ENCODE results near the gene SYT6.
A peak's percentile ranks its signal among the peaks of the same experiment; 100 is the strongest.

SYT6 gene

DNA sequence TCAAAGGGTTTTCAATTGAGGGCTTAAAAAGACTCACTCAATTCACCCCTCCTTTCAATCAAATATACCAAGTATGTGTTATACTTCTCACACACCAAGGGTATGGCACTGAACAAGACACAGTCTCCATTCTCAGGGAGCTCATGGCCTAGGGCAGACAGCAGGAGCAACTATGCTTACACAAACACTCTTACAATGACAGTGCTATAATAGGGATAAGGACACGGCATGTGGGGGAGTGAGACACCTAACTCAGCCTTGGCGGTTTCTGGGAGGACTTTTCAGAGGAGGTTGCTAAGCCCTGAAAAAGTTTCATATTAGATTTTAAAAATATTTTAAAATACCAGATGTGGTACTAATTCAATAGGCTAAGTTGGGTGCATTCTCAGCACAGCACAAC, 22.7 kb upstream of the SYT6 start:
- H3K36me3 ChIP-seq (ENCODE audit: control insufficient read depth, insufficient read depth, low read length, severe bottlenecking): no peaks in the 10 kb centered on the region
- peaks cover 30% of the 10 kb centered on the region for H3K27me3 ChIP-seq (replicated peaks; ENCODE audit: control insufficient read depth, insufficient read depth, low read length)

DNA sequence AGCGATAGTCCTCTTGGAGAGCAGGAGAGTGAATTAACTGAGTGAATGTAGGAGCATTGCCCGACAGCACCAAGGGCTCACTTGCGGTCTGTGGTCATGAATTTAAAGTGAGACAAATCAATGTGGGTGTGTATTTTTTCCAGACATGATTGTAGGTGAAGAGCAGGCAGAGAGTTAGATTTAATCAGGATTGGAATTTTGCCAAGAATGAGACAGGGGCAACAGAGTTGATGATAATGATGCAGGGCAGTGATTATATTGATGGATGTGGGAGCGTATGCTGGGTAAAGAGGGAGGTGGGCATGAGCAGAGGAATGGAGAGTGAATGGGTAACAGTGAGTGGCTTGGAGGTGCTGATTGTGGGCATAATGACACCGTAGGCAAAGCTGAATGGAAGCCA, 20.0 kb upstream of the SYT6 start:
- H3K9me3 ChIP-seq (ENCODE audit: control insufficient read depth, low read length): peaks cover 12% of the 10 kb centered on the region
- peaks cover 20% of the 10 kb centered on the region for H3K27me3 ChIP-seq (replicated peaks; ENCODE audit: control insufficient read depth, insufficient read depth, low read length)
- H3K9ac ChIP-seq (ENCODE audit: low read length): no peak overlapping the region
- DNase-seq (ENCODE audit: low read depth): no peak
- no peak overlapping the region for H3K4me3 ChIP-seq (ENCODE audit: low read length)
- H3K36me3 ChIP-seq (ENCODE audit: control insufficient read depth, insufficient read depth, low read length, severe bottlenecking): no peaks in the 10 kb centered on the region
- H3K4me1 ChIP-seq (ENCODE audit: control insufficient read depth, insufficient read depth, low read length): no peaks in the 10 kb centered on the region

More for the DNA sequence above, 22.7 kb upstream of the SYT6 start:
- H3K4me1 ChIP-seq (ENCODE audit: control insufficient read depth, insufficient read depth, low read length): no peaks in the 10 kb centered on the region
- DNase-seq (ENCODE audit: low read depth): no peak
- no peak overlapping the region for H3K9ac ChIP-seq (ENCODE audit: low read length)
- H3K4me3 ChIP-seq (ENCODE audit: low read length): no peak overlapping the region
- H3K9me3 ChIP-seq (ENCODE audit: control insufficient read depth, low read length): peaks cover 12% of the 10 kb centered on the region

- Histone ChIP-seq H3K27me3 (replicated peaks; ENCODE audit: control insufficient read depth, insufficient read depth, low read length) (peaks cover 35% of the 10 kb centered on the region), H3K9ac (ENCODE audit: low read length) (no peak overlapping the region), H3K9me3 (ENCODE audit: control insufficient read depth, low read length) (peaks cover 12% of the 10 kb centered on the region), H3K4me3 (ENCODE audit: low read length) (no peak overlapping the region), H3K36me3 (ENCODE audit: control insufficient read depth, insufficient read depth, low read length, severe bottlenecking) (no peaks in the 10 kb centered on the region), H3K4me1 (ENCODE audit: control insufficient read depth, insufficient read depth, low read length) (no peaks in the 10 kb centered on the region)
- no peak for DNase-seq (ENCODE audit: low read depth)
These were observed 15.8 kb upstream of the SYT6 start for GRCh38 chr1:114169509-114169908.

- Histone ChIP-seq H3K36me3 (ENCODE audit: control insufficient read depth, insufficient read depth, low read length, severe bottlenecking) (no peaks in the 10 kb centered on the region), H3K27me3 (replicated peaks; ENCODE audit: control insufficient read depth, insufficient read depth, low read length) (peaks cover 32% of the 10 kb centered on the region), H3K4me1 (ENCODE audit: control insufficient read depth, insufficient read depth, low read length) (no peaks in the 10 kb centered on the region), H3K4me3 (ENCODE audit: low read length) (no peak overlapping the region), H3K9me3 (ENCODE audit: control insufficient read depth, low read length) (peaks cover 2% of the 10 kb centered on the region), H3K9ac (ENCODE audit: low read length) (no peak overlapping the region)
- no peak for DNase-seq (ENCODE audit: low read depth)
These were observed 13.6 kb upstream of the SYT6 start for GRCh38 chr1:114167226-114167625.

GRCh38 chr1:114164840-114165543, 11.3 kb upstream of the SYT6 start:
- no peak overlapping the region for H3K4me3 ChIP-seq (ENCODE audit: low read length)
- no peak for DNase-seq (ENCODE audit: low read depth)
- no peaks in the 10 kb centered on the region for H3K9me3 ChIP-seq (ENCODE audit: control insufficient read depth, low read length)
- H3K36me3 ChIP-seq (ENCODE audit: control insufficient read depth, insufficient read depth, low read length, severe bottlenecking): no peaks in the 10 kb centered on the region
- peaks cover 45% of the 10 kb centered on the region for H3K27me3 ChIP-seq (replicated peaks; ENCODE audit: control insufficient read depth, insufficient read depth, low read length)
- H3K9ac ChIP-seq (ENCODE audit: low read length): no peak overlapping the region
- no peaks in the 10 kb centered on the region for H3K4me1 ChIP-seq (ENCODE audit: control insufficient read depth, insufficient read depth, low read length)

DNA sequence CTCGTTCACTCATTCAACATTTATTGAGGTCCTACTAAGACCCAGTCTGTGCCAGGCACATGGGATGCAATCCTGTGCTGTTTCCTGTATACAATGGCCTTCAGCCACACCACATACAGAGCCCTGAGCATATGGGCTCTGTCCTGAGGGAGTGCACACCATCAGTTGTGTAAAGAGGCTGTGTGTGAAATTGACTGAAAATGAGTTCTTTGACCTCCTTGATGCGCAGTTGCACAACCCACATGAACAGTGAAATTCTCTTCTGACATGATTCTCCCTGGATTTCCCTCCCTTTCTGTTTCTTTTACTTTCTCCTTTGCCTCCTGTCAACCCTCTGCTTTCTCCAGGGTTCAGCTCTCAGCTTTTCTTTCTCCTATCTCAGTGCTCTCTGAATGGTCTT, 6.3 kb upstream of the SYT6 start:
- H3K27me3 ChIP-seq (replicated peaks; ENCODE audit: control insufficient read depth, insufficient read depth, low read length): peaks cover 61% of the 10 kb centered on the region
- no peak overlapping the region for H3K4me3 ChIP-seq (ENCODE audit: low read length)
- no peak for DNase-seq (ENCODE audit: low read depth)
- no peaks in the 10 kb centered on the region for H3K4me1 ChIP-seq (ENCODE audit: control insufficient read depth, insufficient read depth, low read length)
- H3K9ac ChIP-seq (ENCODE audit: low read length): no peak overlapping the region
- H3K9me3 ChIP-seq (ENCODE audit: control insufficient read depth, low read length): no peaks in the 10 kb centered on the region
- no peaks in the 10 kb centered on the region for H3K36me3 ChIP-seq (ENCODE audit: control insufficient read depth, insufficient read depth, low read length, severe bottlenecking)

DNA sequence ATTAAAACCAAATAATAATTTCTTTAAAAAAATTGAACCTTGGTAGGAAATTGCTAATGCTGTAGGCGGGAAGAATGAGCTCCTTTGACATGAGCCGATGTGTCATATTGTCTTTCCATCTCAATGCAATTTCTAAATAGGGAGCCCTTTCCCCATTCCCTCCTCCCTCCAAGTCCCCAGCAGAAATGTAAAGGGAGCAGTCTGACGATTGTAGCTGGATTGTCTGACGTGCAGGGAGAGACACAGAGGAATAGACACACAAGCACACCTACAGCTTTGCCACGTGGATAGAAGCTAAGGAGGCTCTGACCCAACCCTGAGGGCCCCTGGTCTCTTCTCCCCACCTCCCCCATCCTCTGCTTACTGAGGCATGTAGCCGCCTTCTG, 3.6 kb upstream of the SYT6 start:
- Histone ChIP-seq H3K27me3 (replicated peaks; ENCODE audit: control insufficient read depth, insufficient read depth, low read length) (peaks cover 68% of the 10 kb centered on the region), H3K4me3 (ENCODE audit: low read length) (no peak overlapping the region), H3K9ac (ENCODE audit: low read length) (no peak overlapping the region), H3K4me1 (ENCODE audit: control insufficient read depth, insufficient read depth, low read length) (peaks cover 5% of the 10 kb centered on the region), H3K9me3 (ENCODE audit: control insufficient read depth, low read length) (no peaks in the 10 kb centered on the region), H3K36me3 (ENCODE audit: control insufficient read depth, insufficient read depth, low read length, severe bottlenecking) (no peaks in the 10 kb centered on the region)
- no peak for DNase-seq (ENCODE audit: low read depth)

DNA sequence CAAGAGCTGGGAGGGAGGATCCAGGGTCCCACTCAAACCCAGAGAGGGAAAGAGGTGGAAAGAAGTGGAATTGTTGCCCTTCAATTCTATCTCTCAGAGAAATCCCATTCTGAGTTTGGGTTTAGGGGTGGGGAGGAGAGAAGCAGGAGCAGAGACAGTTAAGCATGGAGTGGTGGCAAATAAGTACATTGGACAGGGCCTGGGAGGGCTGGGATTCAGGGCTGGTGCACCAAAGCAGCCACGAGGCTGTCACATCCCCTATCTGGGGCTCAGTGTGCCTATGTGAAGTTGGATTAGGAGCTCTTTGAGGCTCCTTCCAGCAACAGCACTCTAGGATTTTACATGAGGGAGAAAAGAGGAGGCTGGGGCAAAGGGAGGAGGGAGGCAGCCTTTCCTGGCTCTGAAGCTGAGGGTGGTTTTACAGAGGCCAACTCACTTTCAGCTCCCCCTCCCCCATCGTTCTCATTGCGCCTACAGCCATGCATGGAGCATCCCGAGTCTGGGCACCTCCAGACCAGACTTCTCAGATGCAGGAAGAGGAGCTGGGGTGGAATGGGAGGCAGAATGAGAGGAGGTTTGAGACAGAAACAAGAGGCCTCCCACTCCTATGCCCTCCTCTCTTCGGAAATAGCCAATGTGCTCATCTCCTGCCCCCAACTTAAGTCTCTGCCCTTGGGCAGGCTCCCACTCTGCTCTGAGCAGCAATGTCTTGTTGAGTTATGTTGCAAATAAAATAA, 3.0 kb upstream of the SYT6 start:
- Histone ChIP-seq H3K9me3 (ENCODE audit: control insufficient read depth, low read length) (no peaks in the 10 kb centered on the region), H3K4me1 (ENCODE audit: control insufficient read depth, insufficient read depth, low read length) (peaks cover 5% of the 10 kb centered on the region), H3K9ac (ENCODE audit: low read length) (no peak overlapping the region), H3K4me3 (ENCODE audit: low read length) (no peak overlapping the region), H3K27me3 (replicated peaks; ENCODE audit: control insufficient read depth, insufficient read depth, low read length) (peaks cover 74% of the 10 kb centered on the region), H3K36me3 (ENCODE audit: control insufficient read depth, insufficient read depth, low read length, severe bottlenecking) (no peaks in the 10 kb centered on the region)
- DNase-seq (ENCODE audit: low read depth): no peak

DNA sequence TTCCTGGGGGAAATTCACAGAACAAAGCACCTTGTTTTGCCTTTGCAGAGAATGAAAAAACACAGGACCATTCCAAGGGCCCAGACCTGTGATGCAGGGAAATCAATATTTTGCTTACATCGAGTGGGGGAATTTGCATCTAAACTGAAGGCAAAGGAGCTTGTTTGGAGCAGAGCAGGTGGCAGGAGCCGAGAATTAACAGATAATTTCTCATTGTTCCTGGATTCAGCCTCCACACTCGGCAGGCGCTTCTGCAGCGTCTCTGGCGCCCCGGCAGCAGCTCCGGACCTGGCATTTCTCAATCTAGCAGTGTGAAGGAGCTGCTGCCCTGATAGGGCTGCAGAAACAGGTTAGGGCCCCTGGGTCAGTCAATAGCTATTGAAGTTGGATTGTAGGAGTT, 2.0 kb upstream of the SYT6 start:
- H3K9ac ChIP-seq (ENCODE audit: low read length): no peak overlapping the region
- H3K4me1 ChIP-seq (ENCODE audit: control insufficient read depth, insufficient read depth, low read length): peaks cover 5% of the 10 kb centered on the region
- H3K4me3 ChIP-seq (ENCODE audit: low read length): no peak overlapping the region
- H3K27me3 ChIP-seq (replicated peaks; ENCODE audit: control insufficient read depth, insufficient read depth, low read length): peaks cover 76% of the 10 kb centered on the region
- H3K36me3 ChIP-seq (ENCODE audit: control insufficient read depth, insufficient read depth, low read length, severe bottlenecking): no peaks in the 10 kb centered on the region
- DNase-seq (ENCODE audit: low read depth): no peak
- no peaks in the 10 kb centered on the region for H3K9me3 ChIP-seq (ENCODE audit: control insufficient read depth, low read length)

- no peak overlapping the region for H3K4me3 ChIP-seq (ENCODE audit: low read length)
- H3K9ac ChIP-seq (ENCODE audit: low read length): no peak overlapping the region
- H3K4me1 ChIP-seq (ENCODE audit: control insufficient read depth, insufficient read depth, low read length): peaks cover 5% of the 10 kb centered on the region
- no peaks in the 10 kb centered on the region for H3K9me3 ChIP-seq (ENCODE audit: control insufficient read depth, low read length)
- H3K36me3 ChIP-seq (ENCODE audit: control insufficient read depth, insufficient read depth, low read length, severe bottlenecking): no peaks in the 10 kb centered on the region
- peaks cover 76% of the 10 kb centered on the region for H3K27me3 ChIP-seq (replicated peaks; ENCODE audit: control insufficient read depth, insufficient read depth, low read length)
- peak; percentile 44 for DNase-seq (ENCODE audit: low read depth)
These were observed 1.3 kb upstream of the SYT6 start for GRCh38 chr1:114154963-114155322.

- H3K4me3 ChIP-seq (ENCODE audit: low read length): no peak overlapping the region
- DNase-seq (ENCODE audit: low read depth): peak; percentile 42
- peaks cover 76% of the 10 kb centered on the region for H3K27me3 ChIP-seq (replicated peaks; ENCODE audit: control insufficient read depth, insufficient read depth, low read length)
- H3K36me3 ChIP-seq (ENCODE audit: control insufficient read depth, insufficient read depth, low read length, severe bottlenecking): no peaks in the 10 kb centered on the region
- H3K4me1 ChIP-seq (ENCODE audit: control insufficient read depth, insufficient read depth, low read length): peaks cover 5% of the 10 kb centered on the region
- no peak overlapping the region for H3K9ac ChIP-seq (ENCODE audit: low read length)
- no peaks in the 10 kb centered on the region for H3K9me3 ChIP-seq (ENCODE audit: control insufficient read depth, low read length)
These were observed 685 bp upstream of the SYT6 start for GRCh38 chr1:114154146-114154962.
